H9 (cell line): ENCODE data around the gene TAF3. TPM values are rescaled to one million over a fixed set of nuclear protein-coding genes. Genes with fewer than 3 reads are reported as not detected.

Experiments used
- DNase-seq: peaks from one replicate; pipeline ENCODE4 v3.0.0-alpha.2; 2017
- H2AFZ ChIP-seq: one replicate; pipeline ENCODE4 v1.6.1; 2013; ENCODE audit warnings: mild to moderate bottlenecking, low read length, control low read depth, moderate library complexity
- H2AK5ac ChIP-seq: 2 replicates; pipeline ENCODE4 v1.6.1; 2013; ENCODE audit warnings: low read length, control low read depth, mixed read lengths; ENCODE audit not compliant: insufficient read length
- H2BK120ac ChIP-seq: one replicate; pipeline ENCODE4 v1.6.1; 2013; ENCODE audit warnings: low read depth, mild to moderate bottlenecking, low read length, control low read depth, inconsistent platforms; ENCODE audit not compliant: poor library complexity, severe bottlenecking
- H2BK12ac ChIP-seq: 2 replicates; pipeline ENCODE4 v1.6.1; 2013; ENCODE audit warnings: low read length, control low read depth, mixed read lengths, low read depth; ENCODE audit not compliant: insufficient read length
- H2BK15ac ChIP-seq: 2 replicates; pipeline ENCODE4 v1.6.1; 2013; ENCODE audit warnings: low read depth, low read length, control low read depth
- H2BK20ac ChIP-seq: one replicate; pipeline ENCODE4 v1.6.1; 2013; ENCODE audit warnings: low read depth, mild to moderate bottlenecking, low read length, control low read depth, inconsistent platforms; ENCODE audit not compliant: poor library complexity, severe bottlenecking
- H2BK5ac ChIP-seq: 2 replicates; pipeline ENCODE4 v1.6.1; 2013; ENCODE audit warnings: low read length, control low read depth, mixed read lengths; ENCODE audit not compliant: insufficient read length
- H3K14ac ChIP-seq: 2 replicates; pipeline ENCODE4 v1.6.1; 2013; ENCODE audit warnings: low read length, control low read depth; ENCODE audit not compliant: insufficient read depth
- H3K18ac ChIP-seq: 2 replicates; pipeline ENCODE4 v1.6.1; 2013; ENCODE audit warnings: low read depth, mild to moderate bottlenecking, mixed read lengths, low read length, control low read depth; ENCODE audit not compliant: insufficient read length
- H3K23ac ChIP-seq: 2 replicates; pipeline ENCODE4 v1.6.1; 2013; ENCODE audit warnings: low read length, control low read depth, mixed read lengths, low read depth; ENCODE audit not compliant: insufficient read length
- H3K23me2 ChIP-seq: 2 replicates; pipeline ENCODE4 v1.6.1; 2013; ENCODE audit warnings: low read depth, mild to moderate bottlenecking, mixed read lengths, low read length, control low read depth; ENCODE audit not compliant: insufficient read length, poor library complexity, severe bottlenecking
- H3K27ac ChIP-seq: 2 replicates; pipeline ENCODE4 v1.5.1; 2013; ENCODE audit warnings: low read length, control low read depth, mixed read lengths, low read depth; ENCODE audit not compliant: insufficient read length
- H3K27me3 ChIP-seq: 2 replicates; pipeline ENCODE4 v1.6.1; 2013; ENCODE audit warnings: low read length, control low read depth, inconsistent platforms; ENCODE audit not compliant: insufficient read depth
- H3K4ac ChIP-seq: 2 replicates; pipeline ENCODE4 v1.6.1; 2013; ENCODE audit warnings: low read depth, mild to moderate bottlenecking, control low read depth, inconsistent platforms, low read length, moderate library complexity
- H3K4me1 ChIP-seq: 2 replicates; pipeline ENCODE4 v1.6.1; 2013; ENCODE audit warnings: low read length, control low read depth, inconsistent platforms; ENCODE audit not compliant: insufficient read depth
- H3K4me2 ChIP-seq: 2 replicates; pipeline ENCODE4 v1.6.1; 2013; ENCODE audit warnings: low read length, control low read depth, mixed read lengths; ENCODE audit not compliant: insufficient read length, insufficient read depth
- H3K56ac ChIP-seq: 2 replicates; pipeline ENCODE4 v1.6.1; 2013; ENCODE audit warnings: low read depth, mild to moderate bottlenecking, mixed read lengths, low read length, control low read depth; ENCODE audit not compliant: insufficient read length
- H3K79me1 ChIP-seq: 2 replicates; pipeline ENCODE4 v1.6.1; 2013; ENCODE audit warnings: low read depth, mild to moderate bottlenecking, moderate library complexity, low read length, control low read depth, inconsistent platforms; ENCODE audit not compliant: insufficient read depth, poor library complexity, severe bottlenecking
- H3K79me2 ChIP-seq: 2 replicates; pipeline ENCODE4 v1.6.1; 2013; ENCODE audit warnings: low read length, control low read depth, inconsistent platforms; ENCODE audit not compliant: insufficient read depth
- H3K9ac ChIP-seq: 2 replicates; pipeline ENCODE4 v1.6.1; 2013; ENCODE audit warnings: low read length, control low read depth, mixed read lengths; ENCODE audit not compliant: insufficient read length; ENCODE audit errors: extremely low read depth
- H3K9me3 ChIP-seq: one replicate; pipeline ENCODE4 v1.6.1; 2013; ENCODE audit warnings: low read depth, low read length, inconsistent platforms; ENCODE audit not compliant: control insufficient read depth
- H3T11ph ChIP-seq: one replicate; pipeline ENCODE4 v1.6.1; 2013; ENCODE audit warnings: mild to moderate bottlenecking, low read length, control low read depth, inconsistent platforms
- H4K20me1 ChIP-seq: one replicate; pipeline ENCODE4 v1.6.1; 2013; ENCODE audit not compliant: control insufficient read depth, insufficient read length, insufficient read depth
- H4K5ac ChIP-seq: 2 replicates; pipeline ENCODE4 v1.6.1; 2013; ENCODE audit warnings: low read depth, mild to moderate bottlenecking, mixed read lengths, low read length, control low read depth; ENCODE audit not compliant: insufficient read length
- H4K8ac ChIP-seq: replicated peaks from 2 replicates; pipeline ENCODE4 v1.6.1; 2013; ENCODE audit warnings: low read length, control low read depth, mixed read lengths, low read depth; ENCODE audit not compliant: insufficient read length
- H4K91ac ChIP-seq: 2 replicates; pipeline ENCODE4 v1.6.1; 2013; ENCODE audit warnings: low read depth, mild to moderate bottlenecking, moderate library complexity, mixed read lengths, low read length, control low read depth; ENCODE audit not compliant: insufficient read length
- H3K27ac Mint-ChIP-seq, 3 experiments: 2 replicates in 2 of 3; 3 replicates in 1 of 3; pipeline ENCODE4 v1.8.0; 2020 to 2021; ENCODE audit warnings: mixed read lengths in 3 of 3, mild to moderate bottlenecking in 1 of 3, moderate library complexity in 1 of 3
- H3K27me3 Mint-ChIP-seq: 2 replicates; pipeline ENCODE4 v1.8.0; 2021; ENCODE audit warnings: low read depth, mild to moderate bottlenecking, moderate library complexity, mixed read lengths
- H3K36me3 Mint-ChIP-seq, 3 experiments: 2 replicates in 2 of 3; 3 replicates in 1 of 3; pipeline ENCODE4 v1.8.0; 2020 to 2021; ENCODE audit warnings: low read depth in 3 of 3, mixed read lengths in 3 of 3; ENCODE audit not compliant: insufficient read depth in 1 of 3
- H3K4me1 Mint-ChIP-seq, 2 experiments: 2 replicates each; pipeline ENCODE4 v1.8.0; 2020; ENCODE audit warnings: mixed read lengths in 2 of 2
- H3K4me3 Mint-ChIP-seq, 2 experiments: 2 replicates in 1 of 2; 3 replicates in 1 of 2; pipeline ENCODE4 v1.8.0; 2020 to 2021; ENCODE audit warnings: mild to moderate bottlenecking in 2 of 2, mixed read lengths in 2 of 2, moderate library complexity in 1 of 2
- H3K9me3 Mint-ChIP-seq, 2 experiments: 2 replicates in 1 of 2; 3 replicates in 1 of 2; pipeline ENCODE4 v1.8.0; 2020; ENCODE audit warnings: mild to moderate bottlenecking in 2 of 2, mixed read lengths in 2 of 2, moderate library complexity in 1 of 2
- CTCF ChIP-seq: fragments of 200-600 bp; sonication (generic); conservative IDR thresholded peaks from 3 replicates; pipeline ENCODE4 v1.8.0; 2021; ENCODE audit warnings: antibody characterized with exemption, mild to moderate bottlenecking
- whole genome bisulfite sequencing: extraction: QIAGEN DNeasy Blood & Tissue Kit; methylation state at CpG from one replicate; pipeline ENCODE4 v1.1.7; 2013; ENCODE audit warnings: missing lambda C conversion rate, low lambda C conversion rate, mixed read lengths; ENCODE audit not compliant: insufficient read length; ENCODE audit errors: extremely low coverage; 5-methylcytosine and 5-hydroxymethylcytosine counted together
- total RNA-seq: library from RNA; stranded (reverse); gene quantifications from 2 replicates; pipeline ENCODE4 v1.2.1, GENCODE V29; 2021

The TAF3 gene
- total RNA-seq, 1 experiment from 2014 or later = 10.2 TPM

GRCh38 chr10:8047452-8048280 lies 229.4 kb downstream of the TAF3 start:
- H3K9ac ChIP-seq = no peak overlapping the region
- H3K9me3 ChIP-seq = no peaks in the 10 kb centered on the region
- H2AFZ ChIP-seq = no peak overlapping the region
- no peaks in the 10 kb centered on the region for H3K79me2 ChIP-seq
- peaks cover 47 to 69% of the 10 kb centered on the region in 2 experiments for H3K4me1 Mint-ChIP-seq
- H3K4me3 Mint-ChIP-seq = peak overlapping the region in 1 of 2 experiments; percentile 75; a peak in 3 of 5 replicates
- peak overlapping the region; percentile 21 for H3K4me2 ChIP-seq
- H3K23me2 ChIP-seq = peaks cover 12% of the 10 kb centered on the region
- no peak overlapping the region for H4K5ac ChIP-seq
- H3K18ac ChIP-seq = no peak overlapping the region
- no CpG with 5 or more reads among the region's 30 CpGs for WGBS
- no peak overlapping the region for H3K4ac ChIP-seq
- H2BK120ac ChIP-seq = no peak overlapping the region
- no peak overlapping the region for H4K8ac ChIP-seq
- H2BK15ac ChIP-seq = no peak overlapping the region
- no peaks in the 10 kb centered on the region for H4K20me1 ChIP-seq
- no peak overlapping the region for H3K27ac ChIP-seq
- H3T11ph ChIP-seq = no peak overlapping the region
- H3K27ac Mint-ChIP-seq = no peak overlapping the region
- no peak overlapping the region for H2BK5ac ChIP-seq
- H3K4me1 ChIP-seq = no peaks in the 10 kb centered on the region; the same call in 1 of the 2 replicates
- peaks cover 96% of the 10 kb centered on the region for H3K27me3 ChIP-seq
- H2BK12ac ChIP-seq = no peak overlapping the region
- no peaks in the 10 kb centered on the region; a peak in 1 of 7 replicates for H3K36me3 Mint-ChIP-seq
- no peak overlapping the region for H2BK20ac ChIP-seq
- no peak overlapping the region for H2AK5ac ChIP-seq
- no peak overlapping the region for H3K14ac ChIP-seq
- no peaks in the 10 kb centered on the region for H3K79me1 ChIP-seq
- H3K9me3 Mint-ChIP-seq = peaks cover 0 to 3% of the 10 kb centered on the region in 2 experiments; a peak in 3 of 5 replicates
- no peak overlapping the region for H4K91ac ChIP-seq
- H3K27me3 Mint-ChIP-seq = peaks cover 95% of the 10 kb centered on the region
- TF ChIP-seq CTCF = no peak
- DNase-seq = no peak
- no peak overlapping the region for H3K23ac ChIP-seq
- H3K56ac ChIP-seq = no peak overlapping the region
